Testis (tissue), 3 donors: ENCODE results near the gene PPARGC1A. TPM values are rescaled to one million over a fixed set of nuclear protein-coding genes. Genes with fewer than 3 reads are reported as not detected.

Source experiments
- DNase-seq: peaks from one replicate; pipeline ENCODE4 v3.0.0-alpha.2; 2019
- H3K27ac ChIP-seq, 2 donors: fragments of 200-600 bp; sonication (generic); one replicate each; pipeline ENCODE4 v1.5.1; 2019
- H3K27me3 ChIP-seq: fragments of 200-600 bp; sonication (generic); one replicate; pipeline ENCODE4 v1.5.1; 2019
- H3K36me3 ChIP-seq: fragments of 200-600 bp; sonication (generic); one replicate; pipeline ENCODE4 v1.5.1; 2017; ENCODE audit warnings: low read depth; ENCODE audit errors: missing control alignments
- H3K4me1 ChIP-seq: fragments of 200-600 bp; sonication (generic); one replicate; pipeline ENCODE4 v1.5.1; 2019
- H3K4me3 ChIP-seq, 2 donors: fragments of 200-600 bp; sonication (generic); one replicate each; pipeline ENCODE4 v1.5.1; 2017 to 2019
- H3K9me3 ChIP-seq: fragments of 200-600 bp; sonication (generic); one replicate; pipeline ENCODE4 v1.5.1; 2017
- POLR2A ChIP-seq: fragments of 450-650 bp; IDR thresholded peaks from one replicate; pipeline ENCODE4 v1.6.1; 2017; ENCODE audit warnings: antibody characterized with exemption, mild to moderate bottlenecking, moderate library complexity
- WGBS, 2 donors: methylation state at CpG; one replicate each; pipeline ENCODE4 v1.1.5; 2018; 5-methylcytosine and 5-hydroxymethylcytosine counted together
- intact Hi-C: fragments of 100-400 bp; cut with DNase I; formaldehyde crosslinking; loops from one replicate; pipeline ENCODE4 v1.15.1; 2023; ENCODE audit warnings: low total_unique reads
- polyA plus RNA-seq: library from polyadenylated mRNA; stranded (reverse); fragments of 350-450 nt; fragmentation: Illumina TruSeq; extraction: RNeasy Lipid Tissue Mini Kit (QIAGEN cat#74804); gene quantifications from one replicate; pipeline ENCODE4 v1.2.3, GENCODE V29; 2014; ENCODE audit warnings: low read depth, low replicate concordance; ENCODE audit not compliant: insufficient read depth
- total RNA-seq, 2 donors: library from RNA; depleted of rRNA; stranded (reverse); fragments of >200 nt; gene quantifications; one replicate each; pipeline ENCODE4 v1.2.3, GENCODE V29; 2016
- TF ChIP-seq, protein P1 (sequence below), 3 experiments: fragments of 450-650 bp in 2 of 3; fragments of 200-600 bp in 1 of 3; sonication (generic) in 1 of 3; IDR thresholded peaks; one replicate each; pipeline ENCODE4 v1.5.1; 2016 to 2019; ENCODE audit warnings: antibody characterized with exemption in 3 of 3, mild to moderate bottlenecking in 2 of 3, moderate library complexity in 1 of 3

Gene PPARGC1A
- total and polyA plus RNA-seq, 3 donors from 2014 or later = 15.4 to 33.4 (median 33.0) TPM

DNA sequence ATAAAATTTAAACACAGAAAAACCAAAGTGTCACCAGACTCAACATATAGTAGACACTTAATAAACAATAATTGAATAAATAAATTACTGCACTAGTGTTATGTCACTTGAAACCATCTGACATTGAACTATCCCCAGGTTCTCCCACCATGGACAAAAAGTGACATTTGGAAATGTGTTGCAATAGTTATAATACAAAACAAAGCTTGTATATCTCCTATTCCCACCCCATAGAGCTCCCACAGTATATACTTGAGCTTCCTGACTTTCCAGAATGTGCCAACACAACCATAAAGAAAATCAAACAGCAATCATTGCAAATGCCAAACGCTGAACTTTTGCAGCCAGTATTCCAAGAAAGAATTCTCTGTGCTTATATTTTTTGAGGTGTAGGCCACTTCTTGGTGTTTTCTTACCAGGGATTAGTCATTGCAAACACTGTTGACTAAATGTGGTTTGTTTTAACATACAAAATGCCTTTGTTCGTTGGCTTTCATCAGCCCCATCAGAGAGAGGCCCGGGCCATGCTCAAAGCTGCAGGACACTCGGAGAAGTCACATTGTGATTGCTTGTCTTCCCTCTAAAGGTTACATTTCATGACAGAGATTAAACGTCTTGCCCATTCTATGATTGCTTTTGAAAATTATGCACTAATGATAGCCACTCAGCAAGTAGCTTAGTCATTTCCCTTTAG lies 33.8 kb downstream of the PPARGC1A start:
- no peaks in the 10 kb centered on the region for H3K9me3 ChIP-seq
- no peak overlapping the region for H3K27ac ChIP-seq
- no peak for DNase-seq
- H3K27me3 ChIP-seq = no peaks in the 10 kb centered on the region
- 82 to 85% methylated on average over 5 of the region's 5 CpGs for WGBS, 2 donors
- intact Hi-C loops = no loop called here
- peaks cover 2% of the 10 kb centered on the region for H3K4me1 ChIP-seq
- TF ChIP-seq POLR2A = no peak
- TF ChIP-seq, protein P1, sequence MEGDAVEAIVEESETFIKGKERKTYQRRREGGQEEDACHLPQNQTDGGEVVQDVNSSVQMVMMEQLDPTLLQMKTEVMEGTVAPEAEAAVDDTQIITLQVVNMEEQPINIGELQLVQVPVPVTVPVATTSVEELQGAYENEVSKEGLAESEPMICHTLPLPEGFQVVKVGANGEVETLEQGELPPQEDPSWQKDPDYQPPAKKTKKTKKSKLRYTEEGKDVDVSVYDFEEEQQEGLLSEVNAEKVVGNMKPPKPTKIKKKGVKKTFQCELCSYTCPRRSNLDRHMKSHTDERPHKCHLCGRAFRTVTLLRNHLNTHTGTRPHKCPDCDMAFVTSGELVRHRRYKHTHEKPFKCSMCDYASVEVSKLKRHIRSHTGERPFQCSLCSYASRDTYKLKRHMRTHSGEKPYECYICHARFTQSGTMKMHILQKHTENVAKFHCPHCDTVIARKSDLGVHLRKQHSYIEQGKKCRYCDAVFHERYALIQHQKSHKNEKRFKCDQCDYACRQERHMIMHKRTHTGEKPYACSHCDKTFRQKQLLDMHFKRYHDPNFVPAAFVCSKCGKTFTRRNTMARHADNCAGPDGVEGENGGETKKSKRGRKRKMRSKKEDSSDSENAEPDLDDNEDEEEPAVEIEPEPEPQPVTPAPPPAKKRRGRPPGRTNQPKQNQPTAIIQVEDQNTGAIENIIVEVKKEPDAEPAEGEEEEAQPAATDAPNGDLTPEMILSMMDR (IDR thresholded peaks at IDR 0.05) = no peak
- no peak overlapping the region for H3K4me3 ChIP-seq
- H3K36me3 ChIP-seq = no peaks in the 10 kb centered on the region

DNA sequence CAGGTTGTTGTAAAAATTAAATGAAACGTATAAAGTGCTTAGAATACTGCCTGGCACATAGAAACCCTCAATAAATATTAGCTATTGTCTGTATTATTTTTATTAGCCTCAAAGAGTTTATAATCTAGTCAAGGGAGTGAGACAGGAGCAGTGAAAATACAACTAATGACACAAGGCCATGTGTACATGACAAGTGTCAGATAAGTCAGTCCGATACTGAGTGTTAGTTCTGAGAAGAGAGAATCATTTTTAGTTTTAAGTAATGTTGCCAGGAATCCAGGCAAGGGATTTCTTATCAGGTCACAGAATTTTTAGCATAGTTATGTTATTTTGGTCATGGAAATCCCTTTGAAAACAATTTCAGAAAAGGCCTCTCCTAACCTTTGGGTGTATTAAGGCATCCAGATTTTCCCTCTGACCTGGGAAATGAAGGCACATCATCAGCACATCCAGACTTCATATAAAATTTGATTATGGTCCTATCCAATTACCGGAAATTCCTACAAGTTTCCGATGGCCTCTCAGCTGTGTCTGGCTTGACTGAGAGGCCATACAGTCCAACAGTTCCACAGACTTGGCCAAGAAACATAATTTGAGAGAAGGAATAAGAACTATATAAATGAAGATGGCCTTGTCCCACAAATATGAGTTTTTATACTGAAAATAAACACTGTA lies 35.7 kb downstream of the PPARGC1A start:
- Histone ChIP-seq H3K27ac (no peak overlapping the region), H3K27me3 (no peaks in the 10 kb centered on the region), H3K9me3 (no peaks in the 10 kb centered on the region), H3K4me1 (peaks cover 2% of the 10 kb centered on the region), H3K36me3 (no peaks in the 10 kb centered on the region), H3K4me3 (no peak overlapping the region)
- TF ChIP-seq, protein P1 (IDR thresholded peaks at IDR 0.05) = no peak
- no peak for TF ChIP-seq POLR2A
- DNase-seq = no peak
- WGBS, 2 donors = 60 to 75% methylated on average over 4 of the region's 4 CpGs
- intact Hi-C loops = no loop called here

DNA sequence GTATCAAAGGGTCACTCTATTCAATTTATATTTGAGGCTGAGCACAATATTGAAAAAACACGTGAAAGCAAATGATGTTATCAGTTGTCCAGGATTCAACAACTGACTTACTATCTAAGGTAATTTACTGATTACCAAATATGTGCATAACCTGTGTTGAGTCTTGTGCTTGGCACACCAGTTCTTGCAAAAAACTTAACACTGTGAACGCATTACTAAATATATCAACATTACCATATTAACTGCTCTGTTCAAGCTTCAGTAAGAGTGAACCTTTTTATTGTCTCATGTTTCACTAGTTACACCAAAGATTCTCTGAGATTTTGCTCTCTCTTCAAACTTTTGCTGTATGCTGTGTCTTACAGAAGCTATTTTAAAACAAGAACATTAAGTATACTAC lies 38.4 kb downstream of the PPARGC1A start:
- intact Hi-C loops = no loop called here
- no peaks in the 10 kb centered on the region for H3K27me3 ChIP-seq
- H3K36me3 ChIP-seq = no peaks in the 10 kb centered on the region
- H3K4me3 ChIP-seq = no peak overlapping the region
- no peak for DNase-seq
- H3K9me3 ChIP-seq = no peaks in the 10 kb centered on the region
- no peak overlapping the region for H3K27ac ChIP-seq
- TF ChIP-seq POLR2A = no peak
- TF ChIP-seq, protein P1 (IDR thresholded peaks at IDR 0.05) = no peak
- WGBS, 2 donors = 90% methylated on average over 2 of the region's 2 CpGs
- H3K4me1 ChIP-seq = peaks cover 2% of the 10 kb centered on the region

DNA sequence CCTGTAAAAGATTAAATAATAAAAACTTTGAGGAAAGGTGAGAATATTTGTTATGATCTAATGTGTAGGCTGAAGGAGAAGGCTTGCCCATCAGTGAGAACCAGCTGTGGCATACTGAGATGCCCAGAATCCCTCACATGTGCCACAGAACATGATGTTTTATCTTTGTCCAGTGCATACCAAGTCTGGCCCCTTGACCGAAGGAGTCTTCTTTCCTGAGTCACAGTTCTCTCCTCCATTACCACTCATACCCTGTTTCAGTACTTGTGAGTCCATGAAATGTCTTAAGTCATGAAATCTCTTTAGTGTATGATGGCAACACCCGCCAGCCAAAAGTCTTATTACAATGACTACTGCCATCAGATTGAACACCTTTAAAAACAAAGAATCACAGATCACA lies 42.7 kb downstream of the PPARGC1A start:
- intact Hi-C loops = no loop called here
- TF ChIP-seq, protein P1 (IDR thresholded peaks at IDR 0.05) = no peak
- no peak for TF ChIP-seq POLR2A
- WGBS, 2 donors = 90 to 93% methylated on average over 2 of the region's 2 CpGs

More for the DNA sequence above, 42.7 kb downstream of the PPARGC1A start:
- Histone ChIP-seq H3K4me3 (no peak overlapping the region), H3K27me3 (no peaks in the 10 kb centered on the region), H3K27ac (no peak overlapping the region), H3K36me3 (no peaks in the 10 kb centered on the region), H3K9me3 (no peaks in the 10 kb centered on the region), H3K4me1 (no peaks in the 10 kb centered on the region)
- no peak for DNase-seq
